CD14-positive monocyte (primary cell): Measurements from ENCODE around the gene BACH2. TPM values are rescaled to one million over a fixed set of nuclear protein-coding genes. Genes with fewer than 3 reads are reported as not detected.

Experiments
- DNase-seq, 3 donors: peaks; one replicate each; pipeline ENCODE4 v3.0.0-alpha.2; 2011 to 2022
- H2AFZ ChIP-seq: 2 replicates; pipeline ENCODE4 v1.6.0; 2012; ENCODE audit warnings: mild to moderate bottlenecking, low read depth, low read length, inconsistent platforms; ENCODE audit not compliant: insufficient read depth, poor library complexity, severe bottlenecking
- H3K27ac ChIP-seq, 2 donors: 1 replicate in 1 of 2; 2 replicates in 1 of 2; pipeline ENCODE4 v1.5.1; 2012 to 2013; ENCODE audit warnings: low read length in 2 of 2, control low read depth in 1 of 2, inconsistent platforms in 1 of 2, low read depth in 1 of 2, mild to moderate bottlenecking in 1 of 2
- H3K27me3 ChIP-seq, 2 donors: one replicate each; pipeline versions ENCODE4 v1.6.0 to v1.6.1; 2011 to 2013; ENCODE audit warnings: low read length in 2 of 2; ENCODE audit not compliant: control insufficient read depth in 2 of 2, insufficient read depth in 2 of 2
- H3K36me3 ChIP-seq, 2 donors: replicated peaks in 1 of 2; 1 replicate in 1 of 2; 2 replicates in 1 of 2; pipeline versions ENCODE4 v1.5.1 to v1.6.1; 2012 to 2013; ENCODE audit warnings: low read length in 2 of 2, control low read depth in 1 of 2, inconsistent platforms in 1 of 2, mild to moderate bottlenecking in 1 of 2; ENCODE audit not compliant: insufficient read depth in 2 of 2, control insufficient read depth in 1 of 2
- H3K4me1 ChIP-seq, 2 donors: 1 replicate in 1 of 2; 2 replicates in 1 of 2; pipeline versions ENCODE4 v1.5.1 to v1.6.1; 2012 to 2013; ENCODE audit warnings: low read length in 2 of 2, control low read depth in 1 of 2, inconsistent platforms in 1 of 2, mild to moderate bottlenecking in 1 of 2, moderate library complexity in 1 of 2; ENCODE audit not compliant: insufficient read depth in 2 of 2, control insufficient read depth in 1 of 2
- H3K4me2 ChIP-seq: replicated peaks from 2 replicates; pipeline ENCODE3; 2012; ENCODE audit warnings: low read length, moderate library complexity, mild to moderate bottlenecking; ENCODE audit not compliant: poor library complexity, severe bottlenecking; ENCODE audit errors: extremely low read depth
- H3K4me3 ChIP-seq, 3 experiments: fragments of 200-600 bp in 1 of 3; sonication (generic) in 1 of 3; replicated peaks in 1 of 3; 1 replicate in 2 of 3; 2 replicates in 1 of 3; pipeline ENCODE4 v1.5.1; 2011 to 2013; ENCODE audit warnings: low read length in 3 of 3, mild to moderate bottlenecking in 3 of 3, control low read depth in 2 of 3, low read depth in 2 of 3, inconsistent platforms in 1 of 3, moderate library complexity in 1 of 3
- H3K79me2 ChIP-seq: 2 replicates; pipeline ENCODE4 v1.6.0; 2012; ENCODE audit warnings: mild to moderate bottlenecking, control low read depth, inconsistent platforms, low read length, moderate library complexity; ENCODE audit not compliant: insufficient read depth
- H3K9ac ChIP-seq: 2 replicates; pipeline ENCODE4 v1.6.0; 2017; ENCODE audit warnings: low read length, mild to moderate bottlenecking; ENCODE audit not compliant: insufficient read depth, poor library complexity, severe bottlenecking
- H3K9me3 ChIP-seq, 2 donors: replicated peaks in 1 of 2; 1 replicate in 1 of 2; 2 replicates in 1 of 2; pipeline versions ENCODE4 v1.5.1 to v1.6.1; 2012 to 2013; ENCODE audit warnings: low read length in 2 of 2, control low read depth in 1 of 2; ENCODE audit not compliant: control insufficient read depth in 1 of 2, insufficient read depth in 1 of 2
- H4K20me1 ChIP-seq: 2 replicates; pipeline ENCODE4 v1.6.0; 2012; ENCODE audit warnings: mild to moderate bottlenecking, low read length, control low read depth, moderate library complexity; ENCODE audit not compliant: insufficient read depth
- H3K27ac Mint-ChIP-seq, 7 donors: one replicate each; pipeline ENCODE4 v1.8.0; 2020; ENCODE audit warnings: mild to moderate bottlenecking in 7 of 7, mixed read lengths in 7 of 7, moderate library complexity in 6 of 7, inconsistent platforms in 2 of 7
- H3K27me3 Mint-ChIP-seq, 3 donors: one replicate each; pipeline ENCODE4 v1.8.0; 2021 to 2022; ENCODE audit warnings: low read depth in 3 of 3, mild to moderate bottlenecking in 3 of 3, mixed read lengths in 3 of 3, moderate library complexity in 3 of 3, inconsistent platforms in 1 of 3
- H3K36me3 Mint-ChIP-seq, 2 donors: one replicate each; pipeline ENCODE4 v1.8.0; 2020; ENCODE audit warnings: mixed read lengths in 2 of 2, inconsistent platforms in 1 of 2, mild to moderate bottlenecking in 1 of 2
- H3K4me1 Mint-ChIP-seq: one replicate; pipeline ENCODE4 v1.8.0; 2020; ENCODE audit warnings: mild to moderate bottlenecking, mixed read lengths
- H3K4me3 Mint-ChIP-seq, 2 donors: one replicate each; pipeline ENCODE4 v1.8.0; 2020; ENCODE audit warnings: mild to moderate bottlenecking in 2 of 2, mixed read lengths in 2 of 2, moderate library complexity in 1 of 2
- H3K9me3 Mint-ChIP-seq, 7 donors: one replicate each; pipeline ENCODE4 v1.8.0; 2020 to 2022; ENCODE audit warnings: mixed read lengths in 7 of 7, mild to moderate bottlenecking in 6 of 7, moderate library complexity in 6 of 7, inconsistent platforms in 2 of 7
- CTCF ChIP-seq: fragments of 200-600 bp; IDR thresholded peaks from one replicate; pipeline ENCODE4 v1.8.0; 2022; ENCODE audit warnings: antibody characterized with exemption, mild to moderate bottlenecking
- WGBS: methylation state at CpG from one replicate; pipeline ENCODE4 v1.1.5; 2013; ENCODE audit warnings: missing lambda C conversion rate; ENCODE audit not compliant: insufficient coverage; 5-methylcytosine and 5-hydroxymethylcytosine counted together
- intact Hi-C, 2 donors: fragments of 100-400 bp; cut with micrococcal nuclease; formaldehyde crosslinking; loops; one replicate each; pipeline versions ENCODE4 v1.15.0 to v1.15.1; 2023
- polyA plus RNA-seq, 3 donors: library from polyadenylated mRNA; depleted of rRNA in 1 of 3; unstranded in 2 of 3; stranded (reverse) in 1 of 3; fragments of 300-500 nt in 2 of 3; fragments of >200 nt in 1 of 3; fragmentation: Illumina TruSeq in 2 of 3; gene quantifications; 1 replicate in 2 of 3; 2 replicates in 1 of 3; pipeline ENCODE4 v1.2.3, GENCODE V29; 2012 to 2021

BACH2 gene
- polyA plus RNA-seq, 3 donors = 0.04 to 0.09 (median 0.05) TPM

- DNase-seq = peak in 2 of 3 donors; percentile 30 to 53
- Histone ChIP-seq H3K4me3 (peak overlapping the region; percentile 39 to 77 (median 51)), H3K27me3 (peaks cover 38 to 57% of the 10 kb centered on the region in 2 donors), H3K4me1 (peaks cover 18 to 22% of the 10 kb centered on the region in 2 donors), H2AFZ (peak overlapping the region; percentile 76), H3K79me2 (no peaks in the 10 kb centered on the region), H4K20me1 (no peaks in the 10 kb centered on the region), H3K4me2 (peak overlapping the region; percentile 80), H3K9ac (peak overlapping the region; percentile 29), H3K9me3 (peaks cover 0 to 8% of the 10 kb centered on the region in 2 donors), H3K36me3 (no peaks in the 10 kb centered on the region), H3K27ac (no peak overlapping the region)
- WGBS = under 1% methylated on average over 79 of the region's 79 CpGs
- H3K36me3 Mint-ChIP-seq = peaks cover 0 to 5% of the 10 kb centered on the region in 2 donors
- TF ChIP-seq CTCF = no peak
- peak overlapping the region; percentile 77 to 89 for H3K4me3 Mint-ChIP-seq
- H3K4me1 Mint-ChIP-seq = peaks cover 14% of the 10 kb centered on the region
- intact Hi-C loops = loop anchor here (5.0 to 10.0 kb wide), 5 partner anchors 77 to 200 kb away; no protein-coding TSS in a partner anchor
- peaks cover 0 to 6% (median 0%) of the 10 kb centered on the region in 7 donors for H3K9me3 Mint-ChIP-seq
- H3K27ac Mint-ChIP-seq = no peak overlapping the region
- peaks cover 51 to 64% (median 59%) of the 10 kb centered on the region in 3 donors for H3K27me3 Mint-ChIP-seq
Observed at GRCh38 chr6:90294989-90295853, 1.4 kb downstream of the BACH2 start.

GRCh38 chr6:90294614-90294988 lies 2.0 kb downstream of the BACH2 start:
- peaks cover 0 to 5% of the 10 kb centered on the region in 2 donors for H3K36me3 Mint-ChIP-seq
- H3K4me3 Mint-ChIP-seq = peak overlapping the region; percentile 77 to 89
- 0% methylated on average over 12 of the region's 15 CpGs for WGBS
- intact Hi-C loops = loop anchor here (10.0 kb wide), 2 partner anchors 100 to 200 kb away; no protein-coding TSS in a partner anchor
- H3K9me3 ChIP-seq = peaks cover 0 to 8% of the 10 kb centered on the region in 2 donors
- DNase-seq = no peak
- H3K27me3 Mint-ChIP-seq = peaks cover 45 to 58% (median 57%) of the 10 kb centered on the region in 3 donors
- no peak overlapping the region for H3K9ac ChIP-seq
- no peaks in the 10 kb centered on the region for H3K36me3 ChIP-seq
- H3K79me2 ChIP-seq = no peaks in the 10 kb centered on the region
- TF ChIP-seq CTCF = no peak
- peak overlapping the region in 1 of 3 experiments; percentile 77 for H3K4me3 ChIP-seq
- H3K4me1 ChIP-seq = peaks cover 18 to 22% of the 10 kb centered on the region in 2 donors
- H3K27me3 ChIP-seq = peaks cover 35 to 51% of the 10 kb centered on the region in 2 donors
- H3K27ac Mint-ChIP-seq = no peak overlapping the region
- H2AFZ ChIP-seq = peak overlapping the region; percentile 76
- H3K27ac ChIP-seq = no peak overlapping the region
- peaks cover 0 to 6% (median 0%) of the 10 kb centered on the region in 7 donors for H3K9me3 Mint-ChIP-seq
- H4K20me1 ChIP-seq = no peaks in the 10 kb centered on the region
- H3K4me2 ChIP-seq = peak overlapping the region; percentile 80
- H3K4me1 Mint-ChIP-seq = peaks cover 14% of the 10 kb centered on the region
